Activated B cell treated with CpG ODN at 0.5 μM for 24 hours (primary cell): Measurements from ENCODE around the gene ELOVL5. TPM values are rescaled to one million over a fixed set of nuclear protein-coding genes. Genes with fewer than 3 reads are reported as not detected.

Experiments used
- ATAC-seq: fragments of 200-7000 bp; cut with Tn5 transposase; one replicate; pipeline ENCODE4 v1.10.0; 2021; ENCODE audit warnings: low read depth, mild to moderate bottlenecking, moderate library complexity
- CTCF ChIA-PET: fragments of 350-600 bp; sonication (Branson Sonifier 250); formaldehyde crosslinking; loops from one replicate; lab custom pipeline; 2021; ENCODE audit warnings: antibody characterized with exemption; lab: Charles Lee
- POLR2A ChIA-PET: fragments of 350-600 bp; sonication (Branson Sonifier 250); formaldehyde crosslinking; loops from one replicate; lab custom pipeline; 2021; ENCODE audit warnings: antibody characterized with exemption; lab: Charles Lee
- DNase-seq: peaks from one replicate; pipeline ENCODE4 v3.0.0; 2022
- H3K27ac Mint-ChIP-seq: one replicate; pipeline ENCODE4 v1.8.0; 2020; ENCODE audit warnings: mixed read lengths
- H3K27me3 Mint-ChIP-seq: one replicate; pipeline ENCODE4 v1.8.0; 2021; ENCODE audit warnings: mixed read lengths
- H3K36me3 Mint-ChIP-seq: one replicate; pipeline ENCODE4 v1.8.0; 2021; ENCODE audit warnings: low read depth, mixed read lengths
- H3K4me1 Mint-ChIP-seq: one replicate; pipeline ENCODE4 v1.8.0; 2021; ENCODE audit warnings: mixed read lengths
- H3K4me3 Mint-ChIP-seq: one replicate; pipeline ENCODE4 v1.8.0; 2020; ENCODE audit warnings: mild to moderate bottlenecking, mixed read lengths
- H3K9me3 Mint-ChIP-seq: one replicate; pipeline ENCODE4 v1.8.0; 2020; ENCODE audit warnings: mixed read lengths
- CTCF ChIP-seq: fragments of 200-600 bp; IDR thresholded peaks from one replicate; pipeline ENCODE4 v1.8.0; 2022; ENCODE audit warnings: antibody characterized with exemption, mild to moderate bottlenecking
- intact Hi-C: fragments of 100-400 bp; cut with micrococcal nuclease; formaldehyde crosslinking; loops from one replicate; pipeline ENCODE4 v1.15.1; 2024
- total RNA-seq: library from RNA; stranded (reverse); gene quantifications from 2 replicates; pipeline ENCODE4 v1.2.3, GENCODE V29; 2022

The ELOVL5 gene
- total RNA-seq, 1 donor from 2014 or later, result 127 TPM

- peaks cover 86% of the 10 kb centered on the region for H3K4me1 Mint-ChIP-seq
- POLR2A ChIA-PET, result interaction anchor here (0.5 to 3.3 kb wide), 7 partner anchors 9 to 118 kb away, joined by 3 to 23 read pairs (median 6); no protein-coding TSS in a partner anchor
Observed at GRCh38 chr6:53290537-53291510, 57.9 kb downstream of the ELOVL5 start.

GRCh38 chr6:53287336-53288225, 61.2 kb downstream of the ELOVL5 start:
- no peak for TF ChIP-seq CTCF
- peak overlapping the region; percentile 88 for H3K27ac Mint-ChIP-seq
- ChIA-PET POLR2A (interaction anchor here (1.1 kb wide), 1 partner anchor 61 kb away, joined by 3 read pairs; the partner anchor contains the start of gene ELOVL5), CTCF (interaction anchor here (1.1 kb wide), 1 partner anchor 9 kb away, joined by 3 read pairs; no protein-coding TSS in a partner anchor)
- H3K9me3 Mint-ChIP-seq, result no peaks in the 10 kb centered on the region
- peaks cover 73% of the 10 kb centered on the region for H3K36me3 Mint-ChIP-seq
- intact Hi-C loops, result loop anchor here (2.0 kb wide), 1 partner anchor 21 kb away; no protein-coding TSS in a partner anchor
- H3K4me1 Mint-ChIP-seq, result peaks cover 84% of the 10 kb centered on the region
- DNase-seq (no peak), ATAC-seq (no peak)
- no peak overlapping the region for H3K4me3 Mint-ChIP-seq
- H3K27me3 Mint-ChIP-seq, result no peaks in the 10 kb centered on the region

More at GRCh38 chr6:53290537-53291510, 57.9 kb downstream of the ELOVL5 start:
- no peaks in the 10 kb centered on the region for H3K27me3 Mint-ChIP-seq
- CTCF ChIA-PET, result interaction anchor here (1.2 to 8.4 kb wide), 8 partner anchors 10 to 194 kb away, joined by 3 to 106 read pairs (median 4); no protein-coding TSS in a partner anchor
- peak overlapping the region; percentile 88 for H3K27ac Mint-ChIP-seq
- DNase-seq (no peak), ATAC-seq (no peak)
- peak overlapping the region; percentile 39 for H3K4me3 Mint-ChIP-seq
- peaks cover 81% of the 10 kb centered on the region for H3K36me3 Mint-ChIP-seq
- intact Hi-C loops, result loop anchor here (5.0 to 10.0 kb wide), 2 partner anchors 361 to 434 kb away; no protein-coding TSS in a partner anchor
- TF ChIP-seq CTCF, result no peak
- H3K9me3 Mint-ChIP-seq, result no peaks in the 10 kb centered on the region

- ChIA-PET POLR2A (interaction anchor here (0.5 to 1.6 kb wide), 6 partner anchors 9 to 184 kb away, joined by 3 to 5 read pairs (median 3); no protein-coding TSS in a partner anchor), CTCF (interaction anchor here (1.1 to 1.5 kb wide), 3 partner anchors 9 to 126 kb away, joined by 3 to 9 read pairs (median 7); no protein-coding TSS in a partner anchor)
- Mint-ChIP-seq H3K36me3 (peaks cover 64% of the 10 kb centered on the region), H3K4me3 (no peak overlapping the region), H3K27me3 (no peaks in the 10 kb centered on the region), H3K9me3 (no peaks in the 10 kb centered on the region), H3K27ac (peak overlapping the region; percentile 77), H3K4me1 (peaks cover 87% of the 10 kb centered on the region)
- DNase-seq (no peak), ATAC-seq (no peak)
- intact Hi-C loops, result loop anchor here (1.0 kb wide), 1 partner anchor 8 kb away; no protein-coding TSS in a partner anchor
- TF ChIP-seq CTCF, result no peak
Observed at GRCh38 chr6:53284901-53285300, 63.8 kb downstream of the ELOVL5 start.

- POLR2A ChIA-PET, result no interaction called here
- H3K4me3 Mint-ChIP-seq, result peak overlapping the region; percentile 35
- peaks cover 86% of the 10 kb centered on the region for H3K4me1 Mint-ChIP-seq
- TF ChIP-seq CTCF, result no peak
- CTCF ChIA-PET, result interaction anchor here (1.1 to 1.5 kb wide), 2 partner anchors 13 to 110 kb away, joined by 3 to 4 read pairs; no protein-coding TSS in a partner anchor
- no peak for DNase-seq
- no peak for ATAC-seq
- intact Hi-C loops, result no loop called here
- peaks cover 64% of the 10 kb centered on the region for H3K36me3 Mint-ChIP-seq
- peak overlapping the region; percentile 80 for H3K27ac Mint-ChIP-seq
- no peaks in the 10 kb centered on the region for H3K9me3 Mint-ChIP-seq
- no peaks in the 10 kb centered on the region for H3K27me3 Mint-ChIP-seq
Observed at GRCh38 chr6:53282741-53283140, 66.0 kb downstream of the ELOVL5 start.
